B cell (primary cell): ENCODE results near the gene CHST11. TPM values are rescaled to one million over a fixed set of nuclear protein-coding genes. Genes with fewer than 3 reads are reported as not detected.
A peak's percentile ranks its signal among the peaks of the same experiment; 100 is the strongest.

Experiments
- ATAC-seq: fragments of 200-7000 bp; cut with Tn5 transposase; one replicate; pipeline ENCODE4 v1.10.0; 2021; ENCODE audit warnings: low read depth, mild to moderate bottlenecking, moderate number of reproducible peaks, moderate library complexity
- CTCF ChIA-PET: fragments of 350-600 bp; sonication (Branson Sonifier 250); formaldehyde crosslinking; loops from one replicate; lab custom pipeline; 2021; ENCODE audit warnings: antibody characterized with exemption, inconsistent platforms; lab: Charles Lee
- POLR2A ChIA-PET: fragments of 350-600 bp; sonication (Branson Sonifier 250); formaldehyde crosslinking; loops from one replicate; lab custom pipeline; 2021; ENCODE audit warnings: antibody characterized with exemption; lab: Charles Lee
- DNase-seq: peaks from one replicate; pipeline ENCODE4 v3.0.0; 2013
- H2AFZ ChIP-seq: 2 replicates; pipeline ENCODE4 v1.6.1; 2012; ENCODE audit warnings: mild to moderate bottlenecking, low read depth, low read length; ENCODE audit not compliant: insufficient read depth, poor library complexity, severe bottlenecking
- H3K27ac ChIP-seq, 2 donors: 1 replicate in 1 of 2; 2 replicates in 1 of 2; pipeline ENCODE4 v1.5.1; 2012 to 2013; ENCODE audit warnings: low read length in 2 of 2, mild to moderate bottlenecking in 2 of 2, moderate library complexity in 1 of 2
- H3K27me3 ChIP-seq, 4 experiments: fragments of 200-600 bp in 1 of 4; sonication (generic) in 1 of 4; replicated peaks in 1 of 4; 1 replicate in 2 of 4; 2 replicates in 2 of 4; pipeline versions ENCODE4 v1.6.1 to v1.7.0; 2013 to 2016; ENCODE audit warnings: low read length in 3 of 4, mild to moderate bottlenecking in 2 of 4, mixed read lengths in 1 of 4, moderate library complexity in 1 of 4; ENCODE audit not compliant: insufficient read depth in 4 of 4, control insufficient read depth in 3 of 4; ENCODE audit errors: control extremely low read depth in 1 of 4
- H3K36me3 ChIP-seq, 2 experiments: replicated peaks in 1 of 2; 1 replicate in 1 of 2; 2 replicates in 1 of 2; pipeline versions ENCODE4 v1.6.1 to v1.7.1; 2013; ENCODE audit warnings: low read length in 1 of 2; ENCODE audit not compliant: insufficient read depth in 2 of 2, control insufficient read depth in 1 of 2; ENCODE audit errors: control extremely low read depth in 1 of 2, extremely low read depth in 1 of 2
- H3K4me1 ChIP-seq, 2 donors: fragments of 200-600 bp in 1 of 2; sonication (generic) in 1 of 2; 1 replicate in 1 of 2; 2 replicates in 1 of 2; pipeline versions ENCODE4 v1.5.1 to v1.6.1; 2013 to 2017; ENCODE audit warnings: low read length in 2 of 2; ENCODE audit not compliant: control insufficient read depth in 2 of 2, insufficient read depth in 2 of 2
- H3K4me2 ChIP-seq: replicated peaks from 2 replicates; pipeline ENCODE3; 2012; ENCODE audit warnings: mild to moderate bottlenecking, low read depth, low read length; ENCODE audit not compliant: poor library complexity, severe bottlenecking
- H3K4me3 ChIP-seq, 5 experiments: fragments of 200-600 bp in 1 of 5; sonication (generic) in 1 of 5; 1 replicate in 3 of 5; 2 replicates in 2 of 5; pipeline versions ENCODE4 v1.5.1 to v1.7.0; 2011 to 2016; ENCODE audit warnings: low read length in 4 of 5, mild to moderate bottlenecking in 4 of 5, low read depth in 2 of 5, control low read depth in 1 of 5, moderate library complexity in 1 of 5; ENCODE audit not compliant: insufficient read depth in 1 of 5; ENCODE audit errors: control extremely low read depth in 1 of 5, extremely low read depth in 1 of 5
- H3K79me2 ChIP-seq: fragments of 200-600 bp; sonication (generic); one replicate; pipeline ENCODE4 v1.6.0; 2016; ENCODE audit warnings: low read length; ENCODE audit not compliant: control insufficient read depth, insufficient read depth
- H3K9ac ChIP-seq: fragments of 200-600 bp; sonication (generic); 2 replicates; pipeline ENCODE4 v1.6.1; 2017; ENCODE audit warnings: mild to moderate bottlenecking, low read length, moderate library complexity
- H3K9me3 ChIP-seq, 3 donors: one replicate each; pipeline versions ENCODE4 v1.6.1 to v1.7.1; 2013; ENCODE audit warnings: low read length in 2 of 3; ENCODE audit not compliant: control insufficient read depth in 2 of 3, insufficient read depth in 1 of 3; ENCODE audit errors: control extremely low read depth in 1 of 3
- H4K20me1 ChIP-seq: 2 replicates; pipeline ENCODE4 v1.6.0; 2012; ENCODE audit warnings: mild to moderate bottlenecking, low read length; ENCODE audit not compliant: insufficient read depth, control insufficient read depth, poor library complexity, severe bottlenecking
- H3K27ac Mint-ChIP-seq: one replicate; pipeline ENCODE4 v1.8.0; 2021; ENCODE audit warnings: mixed read lengths
- H3K27me3 Mint-ChIP-seq: one replicate; pipeline ENCODE4 v1.8.0; 2021; ENCODE audit warnings: mixed read lengths
- H3K4me1 Mint-ChIP-seq: one replicate; pipeline ENCODE4 v1.8.0; 2021; ENCODE audit warnings: mixed read lengths
- H3K4me3 Mint-ChIP-seq: one replicate; pipeline ENCODE4 v1.8.0; 2021; ENCODE audit warnings: mixed read lengths
- H3K9me3 Mint-ChIP-seq: one replicate; pipeline ENCODE4 v1.8.0; 2022; ENCODE audit warnings: mixed read lengths; ENCODE audit not compliant: insufficient read depth
- CTCF ChIP-seq: fragments of 200-600 bp; IDR thresholded peaks from one replicate; pipeline ENCODE4 v1.8.0; 2022; ENCODE audit warnings: antibody characterized with exemption, mild to moderate bottlenecking
- EZH2 ChIP-seq: IDR thresholded peaks from 2 replicates; pipeline ENCODE4 v1.6.1; 2012; ENCODE audit warnings: borderline replicate concordance, low read depth, mild to moderate bottlenecking, moderate library complexity, low read length; ENCODE audit not compliant: insufficient read depth, poor library complexity, severe bottlenecking
- WGBS: methylation state at CpG from one replicate; pipeline ENCODE4 v1.1.5; 2013; ENCODE audit warnings: missing lambda C conversion rate; ENCODE audit not compliant: insufficient coverage; 5-methylcytosine and 5-hydroxymethylcytosine counted together
- intact Hi-C: fragments of 100-400 bp; cut with micrococcal nuclease; formaldehyde crosslinking; loops from one replicate; pipeline ENCODE4 v1.10.0; 2022
- polyA plus RNA-seq: library from polyadenylated mRNA; depleted of rRNA; stranded (reverse); fragments of >200 nt; gene quantifications from 2 replicates; pipeline ENCODE4 v1.2.3, GENCODE V29; 2012
- total RNA-seq, 2 donors: library from RNA; stranded (reverse); fragments of 120-200 nt in 1 of 2; gene quantifications; 1 replicate in 1 of 2; 2 replicates in 1 of 2; pipeline versions ENCODE4 v1.2.3 to v1.2.4, GENCODE V29; 2013 to 2022

The CHST11 gene
- total and polyA plus RNA-seq, 2 donors (not counting 1 experiment from before 2014, with no cell fraction given), result 46.3 to 152 TPM

GRCh38 chr12:104486363-104486750 is 29.6 kb downstream of the CHST11 start:
- Histone ChIP-seq H3K4me3 (no peak overlapping the region), H3K79me2 (peaks cover 98% of the 10 kb centered on the region), H2AFZ (no peak overlapping the region), H3K9me3 (no peaks in the 10 kb centered on the region), H3K27me3 (no peaks in the 10 kb centered on the region), H4K20me1 (peaks cover 26% of the 10 kb centered on the region), H3K4me2 (peak overlapping the region; percentile 60), H3K4me1 (peaks cover 71 to 79% of the 10 kb centered on the region in 2 donors), H3K36me3 (peaks cover 0 to 4% of the 10 kb centered on the region in 2 experiments), H3K27ac (peak overlapping the region in 1 of 2 donors; percentile 2), H3K9ac (no peak overlapping the region)
- H3K27ac Mint-ChIP-seq, result peak overlapping the region; percentile 32
- H3K4me3 Mint-ChIP-seq, result peak overlapping the region; percentile 66
- H3K9me3 Mint-ChIP-seq, result no peaks in the 10 kb centered on the region
- H3K27me3 Mint-ChIP-seq, result no peaks in the 10 kb centered on the region
- DNase-seq (no peak), ATAC-seq (no peak)
- POLR2A ChIA-PET, result no interaction called here
- intact Hi-C loops, result no loop called here
- TF ChIP-seq EZH2 (no peak), CTCF (no peak)
- CTCF ChIA-PET, result interaction anchor here (0.6 to 1.4 kb wide), 2 partner anchors 8 to 205 kb away, joined by 3 to 4 read pairs; no protein-coding TSS in a partner anchor
- WGBS, result 95% methylated on average over 5 of the region's 7 CpGs
- H3K4me1 Mint-ChIP-seq, result peaks cover 91% of the 10 kb centered on the region

- ATAC-seq, result no peak
- Histone ChIP-seq H4K20me1 (peaks cover 26% of the 10 kb centered on the region), H2AFZ (no peak overlapping the region), H3K9me3 (no peaks in the 10 kb centered on the region), H3K36me3 (peaks cover 0 to 4% of the 10 kb centered on the region in 2 experiments), H3K27ac (peak overlapping the region in 1 of 2 donors; percentile 1), H3K79me2 (peaks cover 98% of the 10 kb centered on the region), H3K4me2 (peak overlapping the region; percentile 60), H3K4me3 (no peak overlapping the region), H3K27me3 (no peaks in the 10 kb centered on the region), H3K4me1 (peaks cover 70 to 78% of the 10 kb centered on the region in 2 donors), H3K9ac (no peak overlapping the region)
- CTCF ChIA-PET, result interaction anchor here (1.0 to 1.4 kb wide), 4 partner anchors 9 to 105 kb away, joined by 3 to 6 read pairs (median 3); no protein-coding TSS in a partner anchor
- no peaks in the 10 kb centered on the region for H3K27me3 Mint-ChIP-seq
- no peak for DNase-seq
- H3K4me1 Mint-ChIP-seq, result peaks cover 89% of the 10 kb centered on the region
- no peaks in the 10 kb centered on the region for H3K9me3 Mint-ChIP-seq
- TF ChIP-seq CTCF, result no peak
- TF ChIP-seq EZH2, result no peak
- WGBS, result 94% methylated on average over 4 of the region's 9 CpGs
- H3K4me3 Mint-ChIP-seq, result peak overlapping the region; percentile 66
- H3K27ac Mint-ChIP-seq, result peak overlapping the region; percentile 77
- intact Hi-C loops, result no loop called here
- POLR2A ChIA-PET, result interaction anchor here (0.5 kb wide), 1 partner anchor 276 kb away, joined by 4 read pairs; no protein-coding TSS in a partner anchor
Observed at GRCh38 chr12:104486943-104487819, 30.4 kb downstream of the CHST11 start.
